HCT116 (cell line): ENCODE results near the gene NCAPH2.

Experiments
- EZH2 ChIP-seq: fragments of 200-600 bp; sonication (generic); IDR thresholded peaks from 2 replicates; pipeline ENCODE4 v1.6.1; 2017; ENCODE audit warnings: antibody characterized with exemption, mixed run types
- POLR2AphosphoS5 ChIP-seq: IDR thresholded peaks from 2 replicates; pipeline ENCODE4 v1.6.1; 2011; ENCODE audit warnings: mild to moderate bottlenecking, low read depth, low read length, moderate library complexity
- REST ChIP-seq: IDR thresholded peaks from 2 replicates; pipeline ENCODE4 v1.6.1; 2012; ENCODE audit warnings: low read depth
- SP1 ChIP-seq: IDR thresholded peaks from 2 replicates; pipeline ENCODE4 v1.6.1; 2012; ENCODE audit warnings: low read depth
- TF ChIP-seq, protein P1 (sequence below), 3 experiments: fragments of 200-600 bp in 1 of 3; sonication (generic) in 1 of 3; IDR thresholded peaks in 2 of 3; conservative IDR thresholded peaks in 1 of 3; 2 replicates each; pipeline ENCODE4 v1.5.1; 2012 to 2017; ENCODE audit warnings: low read depth in 2 of 3, low read length in 2 of 3, antibody characterized with exemption in 1 of 3, borderline replicate concordance in 1 of 3, control low read depth in 1 of 3, mild to moderate bottlenecking in 1 of 3, mixed read lengths in 1 of 3, mixed run types in 1 of 3, moderate library complexity in 1 of 3; ENCODE audit not compliant: insufficient read depth in 1 of 3
- TF ChIP-seq, protein P2 (sequence below): IDR thresholded peaks from 2 replicates; pipeline ENCODE4 v1.6.1; 2011; ENCODE audit warnings: mild to moderate bottlenecking, low read length, moderate library complexity; ENCODE audit not compliant: insufficient replicate concordance; ENCODE audit errors: extremely low read depth

- TF ChIP-seq, protein P1, sequence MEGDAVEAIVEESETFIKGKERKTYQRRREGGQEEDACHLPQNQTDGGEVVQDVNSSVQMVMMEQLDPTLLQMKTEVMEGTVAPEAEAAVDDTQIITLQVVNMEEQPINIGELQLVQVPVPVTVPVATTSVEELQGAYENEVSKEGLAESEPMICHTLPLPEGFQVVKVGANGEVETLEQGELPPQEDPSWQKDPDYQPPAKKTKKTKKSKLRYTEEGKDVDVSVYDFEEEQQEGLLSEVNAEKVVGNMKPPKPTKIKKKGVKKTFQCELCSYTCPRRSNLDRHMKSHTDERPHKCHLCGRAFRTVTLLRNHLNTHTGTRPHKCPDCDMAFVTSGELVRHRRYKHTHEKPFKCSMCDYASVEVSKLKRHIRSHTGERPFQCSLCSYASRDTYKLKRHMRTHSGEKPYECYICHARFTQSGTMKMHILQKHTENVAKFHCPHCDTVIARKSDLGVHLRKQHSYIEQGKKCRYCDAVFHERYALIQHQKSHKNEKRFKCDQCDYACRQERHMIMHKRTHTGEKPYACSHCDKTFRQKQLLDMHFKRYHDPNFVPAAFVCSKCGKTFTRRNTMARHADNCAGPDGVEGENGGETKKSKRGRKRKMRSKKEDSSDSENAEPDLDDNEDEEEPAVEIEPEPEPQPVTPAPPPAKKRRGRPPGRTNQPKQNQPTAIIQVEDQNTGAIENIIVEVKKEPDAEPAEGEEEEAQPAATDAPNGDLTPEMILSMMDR (IDR thresholded peaks at IDR 0.05 in 2 of 3, conservative IDR thresholded peaks at IDR 0.05 in 1 of 3; ENCODE audit: borderline replicate concordance in 1 of 3, insufficient read depth in 1 of 3, low read depth in 2 of 3, low read length in 2 of 3) = no peak
- TF ChIP-seq, protein P2, sequence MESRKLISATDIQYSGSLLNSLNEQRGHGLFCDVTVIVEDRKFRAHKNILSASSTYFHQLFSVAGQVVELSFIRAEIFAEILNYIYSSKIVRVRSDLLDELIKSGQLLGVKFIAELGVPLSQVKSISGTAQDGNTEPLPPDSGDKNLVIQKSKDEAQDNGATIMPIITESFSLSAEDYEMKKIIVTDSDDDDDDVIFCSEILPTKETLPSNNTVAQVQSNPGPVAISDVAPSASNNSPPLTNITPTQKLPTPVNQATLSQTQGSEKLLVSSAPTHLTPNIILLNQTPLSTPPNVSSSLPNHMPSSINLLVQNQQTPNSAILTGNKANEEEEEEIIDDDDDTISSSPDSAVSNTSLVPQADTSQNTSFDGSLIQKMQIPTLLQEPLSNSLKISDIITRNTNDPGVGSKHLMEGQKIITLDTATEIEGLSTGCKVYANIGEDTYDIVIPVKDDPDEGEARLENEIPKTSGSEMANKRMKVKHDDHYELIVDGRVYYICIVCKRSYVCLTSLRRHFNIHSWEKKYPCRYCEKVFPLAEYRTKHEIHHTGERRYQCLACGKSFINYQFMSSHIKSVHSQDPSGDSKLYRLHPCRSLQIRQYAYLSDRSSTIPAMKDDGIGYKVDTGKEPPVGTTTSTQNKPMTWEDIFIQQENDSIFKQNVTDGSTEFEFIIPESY = no peak
- TF ChIP-seq EZH2 = no peak
- TF ChIP-seq REST = no peak
- no peak for TF ChIP-seq SP1
- TF ChIP-seq POLR2AphosphoS5 = no peak
These were observed 5.2 kb downstream of the NCAPH2 start for GRCh38 chr22:50513175-50513574.
